Cardiac muscle cell (in vitro differentiated cells and primary cell): Measurements from ENCODE around the gene OR56A5. TPM values are rescaled to one million over a fixed set of nuclear protein-coding genes. Genes with fewer than 3 reads are reported as not detected.
"Not testable (repeated sequence)": the region's sequence is repeated elsewhere in the genome, so short reads cannot be mapped to it uniquely, and the experiment has no call there.

Experiments
- DNase-seq, 2 donors: peaks; one replicate each; pipeline versions ENCODE4 v3.0.0 to v3.0.0-alpha.2; 2010 to 2017; ENCODE audit warnings: low read depth in 1 of 2, low spot score in 1 of 2
- H3K27ac ChIP-seq: fragments of 200-600 bp; sonication (generic); 2 replicates; pipeline ENCODE4 v1.5.1; 2016
- H3K27me3 ChIP-seq: fragments of 200-600 bp; sonication (generic); 2 replicates; pipeline ENCODE4 v1.6.0; 2016; ENCODE audit warnings: control low read depth
- H3K36me3 ChIP-seq: fragments of 200-600 bp; sonication (generic); 2 replicates; pipeline ENCODE4 v1.5.1; 2016; ENCODE audit warnings: control low read depth
- H3K4me1 ChIP-seq: fragments of 200-600 bp; sonication (generic); 2 replicates; pipeline ENCODE4 v1.8.1; 2017; ENCODE audit warnings: low read depth, mild to moderate bottlenecking, mixed run types
- H3K4me3 ChIP-seq: fragments of 200-600 bp; sonication (generic); 2 replicates; pipeline ENCODE4 v1.5.1; 2016; ENCODE audit warnings: mild to moderate bottlenecking
- H3K9me3 ChIP-seq: fragments of 200-600 bp; sonication (generic); 2 replicates; pipeline ENCODE4 v1.5.1; 2017; ENCODE audit warnings: low read depth, mild to moderate bottlenecking, control low read depth
- polyA plus RNA-seq: library from polyadenylated mRNA; unstranded; fragments of >200 nt; fragmentation: Nextera tagmentation; extraction: Ambion mirVana; gene quantifications from 2 replicates; pipeline ENCODE4 v1.2.1, GENCODE V29; 2016
- total RNA-seq: library from RNA; depleted of rRNA; stranded (reverse); fragments of >200 nt; gene quantifications from 2 replicates; pipeline ENCODE4 v1.2.3, GENCODE V29; 2016
- TF ChIP-seq, protein P1 (sequence below): IDR thresholded peaks from 2 replicates; pipeline ENCODE4 v1.5.1; 2012; ENCODE audit warnings: low read depth, mild to moderate bottlenecking, low read length

OR56A5 gene
- total and polyA plus RNA-seq, 2 experiments from 2014 or later = not detected

GRCh38 chr11:5986885-5987284 lies 18.6 kb upstream of the OR56A5 start, which contains the start of gene OR52L1:
Gene OR52L1 (minus strand): TSS chr11:5986985. CDS start chr11:5986930, 55 bp downstream.
- H3K36me3 ChIP-seq = no peaks in the 10 kb centered on the region

GRCh38 chr11:5983443-5983842 lies 15.1 kb upstream of the OR56A5 start:
- no peak overlapping the region for H3K4me3 ChIP-seq
- TF ChIP-seq, protein P1, sequence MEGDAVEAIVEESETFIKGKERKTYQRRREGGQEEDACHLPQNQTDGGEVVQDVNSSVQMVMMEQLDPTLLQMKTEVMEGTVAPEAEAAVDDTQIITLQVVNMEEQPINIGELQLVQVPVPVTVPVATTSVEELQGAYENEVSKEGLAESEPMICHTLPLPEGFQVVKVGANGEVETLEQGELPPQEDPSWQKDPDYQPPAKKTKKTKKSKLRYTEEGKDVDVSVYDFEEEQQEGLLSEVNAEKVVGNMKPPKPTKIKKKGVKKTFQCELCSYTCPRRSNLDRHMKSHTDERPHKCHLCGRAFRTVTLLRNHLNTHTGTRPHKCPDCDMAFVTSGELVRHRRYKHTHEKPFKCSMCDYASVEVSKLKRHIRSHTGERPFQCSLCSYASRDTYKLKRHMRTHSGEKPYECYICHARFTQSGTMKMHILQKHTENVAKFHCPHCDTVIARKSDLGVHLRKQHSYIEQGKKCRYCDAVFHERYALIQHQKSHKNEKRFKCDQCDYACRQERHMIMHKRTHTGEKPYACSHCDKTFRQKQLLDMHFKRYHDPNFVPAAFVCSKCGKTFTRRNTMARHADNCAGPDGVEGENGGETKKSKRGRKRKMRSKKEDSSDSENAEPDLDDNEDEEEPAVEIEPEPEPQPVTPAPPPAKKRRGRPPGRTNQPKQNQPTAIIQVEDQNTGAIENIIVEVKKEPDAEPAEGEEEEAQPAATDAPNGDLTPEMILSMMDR = no peak
- H3K27ac ChIP-seq = no peak overlapping the region
- no peaks in the 10 kb centered on the region for H3K4me1 ChIP-seq
- H3K36me3 ChIP-seq = no peaks in the 10 kb centered on the region
- H3K27me3 ChIP-seq = no peaks in the 10 kb centered on the region
- no peak for DNase-seq
- no peaks in the 10 kb centered on the region for H3K9me3 ChIP-seq

More at GRCh38 chr11:5986885-5987284, 18.6 kb upstream of the OR56A5 start, which contains the start of gene OR52L1:
- Histone ChIP-seq H3K27ac (no peak within 1 kb of the TSS), H3K27me3 (no peaks in the 10 kb centered on the region), H3K9me3 (no peaks in the 10 kb centered on the region), H3K4me3 (no peak within 1 kb of the TSS), H3K4me1 (no peaks in the 10 kb centered on the region)
- DNase-seq = no peak
- TF ChIP-seq, protein P1 = no peak

GRCh38 chr11:5973530-5973929 lies 5.2 kb upstream of the OR56A5 start:
- no peaks in the 10 kb centered on the region for H3K27me3 ChIP-seq
- TF ChIP-seq, protein P1 = no peak
- no peaks in the 10 kb centered on the region for H3K4me1 ChIP-seq
- H3K4me3 ChIP-seq = no peak overlapping the region
- H3K36me3 ChIP-seq = no peaks in the 10 kb centered on the region
- no peak overlapping the region for H3K27ac ChIP-seq
- DNase-seq = no peak
- no peaks in the 10 kb centered on the region for H3K9me3 ChIP-seq

- no peak for DNase-seq
Observed at GRCh38 chr11:5967708-5968107, 586 bp downstream of the OR56A5 start.

GRCh38 chr11:5966958-5967357 lies 1.3 kb downstream of the OR56A5 start:
- Histone ChIP-seq H3K36me3 (no peaks in the 10 kb centered on the region), H3K9me3 (no peaks in the 10 kb centered on the region), H3K4me3 (no peak overlapping the region), H3K27ac (no peak overlapping the region), H3K4me1 (no peaks in the 10 kb centered on the region), H3K27me3 (no peaks in the 10 kb centered on the region)
- DNase-seq = no peak
- TF ChIP-seq, protein P1 = no peak

More at GRCh38 chr11:5967708-5968107, 586 bp downstream of the OR56A5 start:
- no peaks in the 10 kb centered on the region for H3K4me1 ChIP-seq
- no peak overlapping the region for H3K27ac ChIP-seq
- H3K27me3 ChIP-seq = no peaks in the 10 kb centered on the region
- no peaks in the 10 kb centered on the region for H3K36me3 ChIP-seq
- TF ChIP-seq, protein P1 = no peak
- H3K9me3 ChIP-seq = no peaks in the 10 kb centered on the region
- no peak overlapping the region for H3K4me3 ChIP-seq

DNA sequence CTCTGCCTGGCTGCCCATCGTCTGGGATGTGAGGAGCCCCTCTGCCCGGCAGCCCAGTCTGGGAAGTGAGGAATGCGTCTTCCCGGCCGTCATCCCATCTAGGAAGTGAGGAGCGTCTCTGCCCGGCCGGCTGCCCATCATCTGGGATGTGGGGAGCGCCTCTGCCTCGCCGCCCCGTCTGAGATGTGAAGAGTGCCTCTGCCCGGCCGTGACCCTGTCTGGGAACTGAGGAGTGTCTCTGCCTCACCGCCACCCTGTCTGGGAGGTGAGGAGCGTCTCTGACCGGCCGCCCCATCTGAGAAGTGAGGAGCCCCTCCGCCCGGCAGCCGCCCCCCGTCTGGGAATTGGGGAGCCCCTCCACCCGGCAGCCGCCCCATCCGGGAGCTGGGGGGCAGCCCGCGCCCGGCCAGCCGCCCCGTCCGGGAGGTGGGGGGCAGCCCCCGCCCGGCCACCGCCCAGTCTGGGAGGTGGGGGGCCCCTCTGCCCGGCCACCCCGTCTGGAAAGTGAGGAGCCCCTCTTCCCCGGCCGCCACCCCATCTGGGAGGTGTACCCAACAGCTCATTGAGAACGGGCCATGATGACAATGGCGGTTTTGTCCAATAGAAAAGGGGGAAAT lies 7.5 kb downstream of the OR56A5 start:
- not testable (repeated sequence) for H3K4me1 ChIP-seq, DNase-seq, H3K4me3 ChIP-seq, H3K9me3 ChIP-seq, H3K27me3 ChIP-seq, H3K36me3 ChIP-seq, H3K27ac ChIP-seq
